Measurements from ENCODE around the gene SPEN. TPM values are rescaled to one million over a fixed set of nuclear protein-coding genes. Genes with fewer than 3 reads are reported as not detected.

SPEN gene
- total and polyA plus RNA-seq, 9 of the 15 experiments (the other 6 are each of a cell fraction or from before 2014, with no cell fraction given) = 5.7 to 87.5 (median 27.2) TPM

GRCh38 chr1:15975805-15976680 lies 128.5 kb downstream of the SPEN start, which contains the start of gene ZBTB17 (continued):
- TF ChIP-seq MXD1 (CRISPR knock-in tag; IDR thresholded peaks at IDR 0.05; ENCODE audit: borderline replicate concordance, poor library complexity, severe bottlenecking) = peak; percentile 85
- peak; percentile 67; the same call in 1 of the 2 replicates for TF ChIP-seq FOXJ2 (tag; IDR thresholded peaks at IDR 0.05)
- TF ChIP-seq SP1 (CRISPR knock-in tag; IDR thresholded peaks at IDR 0.05) = peak; percentile 88
- no peak for TF ChIP-seq ZNF239 (CRISPR knock-in tag; IDR thresholded peaks at IDR 0.05)
- no peak for TF ChIP-seq NFXL1 (CRISPR knock-in tag; IDR thresholded peaks at IDR 0.05)
- TF ChIP-seq NR3C1 (CRISPR knock-in tag; IDR thresholded peaks at IDR 0.05) = no peak
- TF ChIP-seq POLR2B (IDR thresholded peaks at IDR 0.05; ENCODE audit: low read depth, partially characterized antibody) = peak; percentile 96
- TF ChIP-seq HDAC6 (IDR thresholded peaks at IDR 0.05; ENCODE audit: low read depth, low read length) = no peak
- TF ChIP-seq KLF13 (tag; IDR thresholded peaks at IDR 0.05; ENCODE audit: borderline replicate concordance, low read depth) = no peak; the same call in 1 of the 2 replicates
- TF ChIP-seq ELF2 (CRISPR knock-in tag; IDR thresholded peaks at IDR 0.05) = peak; percentile 100
- TF ChIP-seq CCNT2 (IDR thresholded peaks at IDR 0.05; ENCODE audit: borderline replicate concordance, extremely low read depth, insufficient read length, low read depth, low read length) = peak; percentile 40
- TF ChIP-seq HLTF (IDR thresholded peaks at IDR 0.05) = no peak; the same call in 1 of the 2 replicates
- no peak for TF ChIP-seq RHOXF2B (CRISPR knock-in tag; conservative IDR thresholded peaks at IDR 0.05)
- no peak for TF ChIP-seq ATF2 (CRISPR knock-in tag; IDR thresholded peaks at IDR 0.05)
- TF ChIP-seq SREBF1 (IDR thresholded peaks at IDR 0.05; ENCODE audit: borderline replicate concordance, low read depth, low read length) = no peak
- peak; percentile 99 for TF ChIP-seq ZBTB2 (IDR thresholded peaks at IDR 0.05)
- no peak for TF ChIP-seq KAT8 (IDR thresholded peaks at IDR 0.05; ENCODE audit: low read depth)
- TF ChIP-seq ZNF398 (CRISPR knock-in tag; IDR thresholded peaks at IDR 0.05) = no peak
- TF ChIP-seq MIER1 (IDR thresholded peaks at IDR 0.05; ENCODE audit: low read depth) = no peak

Data from K562 (cell line).